HG02610 (cell line): Measurements from ENCODE around the gene TTC23L.

Experiments used
- ATAC-seq: cut with Tn5 transposase; IDR thresholded peaks from one replicate; pipeline ENCODE4 v1.9.1; 2021; ENCODE audit warnings: mild to moderate bottlenecking, moderate library complexity; ENCODE audit not compliant: unreplicated experiment

TTC23L gene

DNA sequence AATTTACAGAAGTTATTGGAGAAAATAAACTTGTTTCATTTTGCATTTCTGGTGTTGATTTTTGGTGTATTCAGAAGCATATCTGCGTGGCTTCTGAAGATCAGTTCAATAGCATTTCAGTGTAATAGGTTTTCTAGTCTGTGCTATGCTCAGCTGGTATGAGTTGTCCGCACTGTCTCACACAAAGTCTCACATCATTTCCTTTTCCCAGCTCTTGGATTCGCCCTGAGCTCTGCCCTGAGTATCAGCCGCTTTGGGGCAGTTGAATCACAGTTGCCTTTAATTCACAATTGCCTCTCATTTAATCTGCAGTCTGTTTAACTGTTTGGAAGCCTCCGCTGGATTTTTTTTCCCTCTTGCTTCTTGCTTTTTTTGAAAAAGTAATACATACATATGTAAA is 6.4 kb upstream of the TTC23L start:
- ATAC-seq: no peak

DNA sequence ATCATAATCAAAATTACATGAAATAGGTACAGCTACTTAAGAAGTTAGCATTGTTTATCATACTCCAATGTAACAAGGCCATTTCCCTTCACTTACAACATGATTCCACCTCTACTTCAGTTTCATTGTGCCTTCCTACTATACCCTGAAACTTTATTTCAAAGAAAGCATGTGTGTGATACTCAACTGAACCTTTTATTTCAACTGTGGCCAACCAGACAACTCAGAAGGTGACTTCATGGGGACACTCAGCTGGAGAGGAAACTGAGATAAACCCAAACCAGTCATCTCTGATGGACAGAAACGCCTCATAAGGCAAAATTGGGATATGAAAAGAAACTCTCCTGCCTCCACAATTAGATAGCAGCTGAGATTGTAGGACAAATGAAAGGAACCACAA is 5.9 kb upstream of the TTC23L start:
- no peak for ATAC-seq

DNA sequence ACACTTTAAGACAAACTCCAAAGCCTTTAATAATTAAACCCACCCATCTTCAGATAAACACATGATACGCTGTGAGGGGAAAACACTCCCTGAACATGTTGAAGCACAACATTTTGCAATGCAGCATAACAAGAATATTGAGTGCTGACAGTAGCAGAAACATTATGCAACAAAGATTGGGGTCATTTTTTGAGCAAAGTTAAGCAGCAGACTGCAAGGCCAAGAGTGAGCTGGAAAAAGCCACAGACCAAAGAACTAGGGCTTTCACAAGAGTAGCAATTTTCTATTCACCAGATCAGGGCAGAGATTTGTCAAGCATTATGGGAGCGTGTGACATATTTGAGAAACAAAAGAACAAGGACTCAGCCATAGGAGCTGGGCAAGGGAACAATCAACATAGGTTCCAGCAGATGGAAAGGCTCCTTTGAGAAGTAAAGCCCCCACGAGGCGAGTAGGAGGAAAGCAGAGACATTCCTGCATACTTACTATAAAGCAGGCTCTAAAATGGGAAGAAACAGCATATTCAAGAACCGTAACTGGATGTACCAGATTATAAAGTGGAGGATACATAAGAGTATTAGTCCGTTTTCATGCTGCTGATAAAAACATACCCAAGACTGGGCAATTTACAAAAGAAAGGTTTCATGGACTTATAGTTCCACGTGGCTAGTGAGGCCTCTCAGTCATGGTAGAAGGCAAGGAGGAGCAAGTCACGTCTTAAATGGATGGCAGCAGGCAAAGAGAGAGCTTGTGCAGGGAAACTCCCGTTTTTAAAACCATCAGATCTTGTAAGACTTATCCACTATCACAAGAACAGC is 4.8 kb upstream of the TTC23L start:
- ATAC-seq: no peak

DNA sequence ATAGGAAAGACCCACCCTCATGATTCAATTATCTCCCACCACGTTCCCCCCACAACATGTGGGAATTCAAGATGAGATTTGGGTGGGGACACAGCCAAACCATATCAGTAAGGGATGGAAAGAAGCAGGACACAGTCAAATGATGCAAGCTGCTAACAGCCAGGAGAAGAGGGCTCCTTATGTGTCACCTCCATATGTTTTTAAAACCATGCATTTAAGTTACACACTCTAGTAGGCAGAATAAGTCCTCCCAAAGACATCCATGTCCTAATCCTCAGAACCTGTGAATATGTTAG is 4.2 kb upstream of the TTC23L start:
- ATAC-seq: no peak

DNA sequence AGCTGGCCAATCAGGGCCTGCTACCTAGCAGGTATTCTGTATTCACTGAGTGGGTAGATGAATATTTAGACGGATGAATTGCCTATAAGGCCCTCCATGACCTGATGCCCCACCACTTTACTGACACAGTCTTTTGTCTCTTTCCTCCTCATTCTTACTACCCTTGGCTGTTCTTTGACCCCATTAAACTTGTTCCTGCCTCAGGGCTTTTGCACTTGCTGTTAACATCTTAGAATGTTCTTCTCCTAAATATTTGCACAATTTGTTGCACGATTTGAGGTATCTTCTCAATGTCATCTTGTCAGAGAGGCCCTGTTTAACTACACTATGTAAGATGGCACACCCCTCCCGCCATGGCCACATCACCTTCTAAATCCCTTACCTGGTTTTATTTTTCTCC is 3.3 kb upstream of the TTC23L start:
- no peak for ATAC-seq

DNA sequence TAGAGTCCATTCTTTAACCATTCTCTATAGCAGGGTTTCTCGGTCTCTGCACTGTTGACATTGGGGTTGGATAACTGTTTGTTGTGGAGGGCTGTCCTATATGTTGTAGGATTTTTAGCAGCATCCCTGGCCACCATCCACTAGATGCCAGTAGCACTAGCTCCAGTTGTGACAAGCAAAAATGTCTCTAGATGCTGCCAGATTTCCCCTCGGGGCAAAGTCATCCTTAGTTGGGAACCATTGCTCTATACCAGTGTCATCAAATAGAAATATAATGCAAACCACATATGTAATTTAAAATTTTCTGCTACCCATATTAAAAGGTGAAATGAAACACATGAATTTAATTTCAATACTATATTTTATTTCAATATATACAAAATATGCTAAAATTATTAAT is 2.9 kb downstream of the TTC23L start:
- no peak for ATAC-seq

DNA sequence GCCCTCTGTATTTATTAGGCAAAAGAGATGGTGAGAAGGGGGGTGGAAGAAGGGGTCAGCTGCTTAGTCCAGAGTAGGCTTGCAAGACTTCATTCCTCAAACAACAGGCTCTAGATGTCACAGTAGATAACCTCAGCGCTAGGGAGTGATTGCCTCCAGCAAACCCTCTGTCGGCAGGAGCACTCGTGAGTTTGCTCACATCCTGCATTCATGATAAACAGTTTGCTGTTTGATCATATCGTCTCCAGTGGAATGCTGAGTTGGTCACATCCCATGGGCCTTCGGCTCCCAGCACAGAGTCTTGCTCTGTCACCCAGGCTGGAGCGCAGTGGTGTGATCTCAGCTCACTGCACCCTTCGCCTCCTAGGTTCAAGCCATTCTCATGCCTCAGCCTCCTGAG is 3.6 kb downstream of the TTC23L start:
- ATAC-seq: no peak

DNA sequence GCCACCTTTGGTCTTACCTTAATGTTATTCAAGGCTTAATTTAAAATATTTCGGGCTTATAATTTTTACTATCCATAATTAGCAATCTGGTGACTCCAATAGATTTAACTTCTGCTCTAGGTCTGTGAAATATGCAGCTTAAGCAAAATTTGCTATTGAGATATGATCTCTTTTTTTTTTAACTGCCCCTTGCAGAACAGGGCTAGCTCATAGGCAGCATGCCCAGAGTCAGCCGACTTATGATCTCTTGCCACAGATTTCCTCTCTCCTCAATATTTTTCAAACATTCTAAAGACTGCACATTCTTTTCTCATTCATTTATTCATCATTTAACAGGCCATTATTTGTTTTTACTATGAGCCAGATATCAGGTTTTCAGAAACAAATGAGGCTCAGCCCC is 4.5 kb downstream of the TTC23L start:
- ATAC-seq: no peak

DNA sequence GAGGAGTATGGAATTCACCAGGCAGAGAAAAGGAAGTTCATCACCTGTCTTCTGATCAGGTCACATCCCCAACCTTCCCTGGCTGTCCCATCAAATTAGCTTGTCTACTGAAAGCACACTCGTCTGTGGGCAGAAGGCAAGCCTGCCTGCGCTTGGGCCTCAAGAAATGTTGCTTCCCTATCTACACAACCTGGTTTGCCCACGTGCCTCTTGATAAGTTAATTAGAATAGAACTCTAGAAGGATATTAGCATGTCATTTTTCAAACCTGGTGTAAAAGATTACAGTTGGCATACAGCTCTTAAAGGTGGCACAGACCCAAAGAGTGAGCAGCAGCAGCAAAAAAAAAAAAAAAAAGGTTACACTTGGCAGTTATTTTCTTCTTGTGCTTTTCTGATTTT is 5.1 kb downstream of the TTC23L start:
- no peak for ATAC-seq

DNA sequence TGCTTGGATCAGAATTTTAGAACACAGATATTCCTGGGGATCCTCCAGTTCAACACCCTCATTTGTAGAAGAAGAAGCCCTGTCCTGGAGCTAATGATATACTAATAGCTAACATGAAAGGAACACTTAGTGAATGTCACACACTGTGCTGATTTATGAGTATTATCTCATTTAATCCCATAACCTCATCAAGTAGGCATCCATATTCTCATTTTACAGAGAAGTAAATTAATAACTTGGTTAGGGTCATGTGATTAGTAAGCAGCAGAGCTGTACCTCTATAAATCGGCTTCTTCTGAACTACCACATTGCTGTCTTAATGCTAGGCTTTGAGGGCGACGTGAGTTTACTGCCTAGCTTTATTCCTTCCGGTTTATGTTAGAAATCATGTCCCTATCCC is 6.0 kb downstream of the TTC23L start:
- no peak for ATAC-seq

DNA sequence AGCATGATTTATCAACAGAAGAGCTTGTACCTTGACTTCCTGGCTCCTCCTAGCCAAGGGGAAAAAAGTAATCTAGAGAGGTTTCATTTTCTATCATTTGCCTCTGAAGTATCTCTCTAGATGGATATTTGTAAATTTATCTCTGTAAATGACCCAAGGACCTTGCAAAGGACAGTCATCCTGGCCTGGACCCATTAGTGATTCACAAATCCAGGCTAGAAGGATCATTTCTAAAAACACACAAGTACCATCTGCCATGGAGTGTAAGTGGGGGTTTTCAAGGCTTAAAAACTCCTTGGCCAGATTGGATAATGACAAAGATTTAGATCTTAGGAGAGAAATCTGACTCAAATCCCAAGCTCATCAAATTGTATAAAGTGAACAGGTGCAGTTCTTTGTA is 8.1 kb downstream of the TTC23L start:
- ATAC-seq: no peak

DNA sequence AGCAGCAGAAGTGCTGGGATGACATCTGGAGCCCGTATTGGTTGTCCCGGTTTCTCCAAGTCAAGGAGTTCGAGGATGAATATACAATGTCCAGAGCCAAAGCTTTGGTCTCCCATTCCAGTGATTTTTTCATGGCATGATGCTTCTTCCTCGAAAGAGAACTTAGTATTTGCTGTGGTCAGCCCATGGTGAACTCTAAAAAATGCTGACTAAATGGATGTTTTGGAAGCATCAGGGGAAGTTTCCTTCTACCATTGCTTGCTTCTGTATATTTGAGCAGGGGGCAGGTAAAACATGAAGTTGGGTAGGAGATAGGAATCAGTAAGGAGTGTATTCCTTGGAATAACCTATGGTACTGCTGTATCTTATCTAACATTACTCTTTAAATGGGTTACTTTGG is 8.6 kb downstream of the TTC23L start:
- ATAC-seq: no peak

DNA sequence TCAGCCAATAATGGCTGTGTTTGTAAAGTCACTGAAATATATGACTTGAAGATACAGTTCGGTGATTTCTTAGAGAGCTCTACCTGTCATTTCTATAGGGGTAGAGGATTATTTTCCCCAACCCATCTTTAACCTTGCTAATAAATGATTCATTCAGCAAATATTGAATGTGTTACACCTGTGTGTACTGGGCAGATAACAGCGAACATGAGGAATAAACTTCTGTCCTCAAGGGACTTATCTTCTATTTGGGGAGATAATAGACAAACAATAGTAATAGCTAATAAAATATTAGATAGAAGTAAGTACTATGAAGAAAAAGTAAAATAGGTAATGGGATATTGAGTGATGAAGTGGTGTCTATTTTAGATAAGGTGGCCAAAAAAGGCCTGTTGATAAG is 9.3 kb downstream of the TTC23L start:
- ATAC-seq: no peak

DNA sequence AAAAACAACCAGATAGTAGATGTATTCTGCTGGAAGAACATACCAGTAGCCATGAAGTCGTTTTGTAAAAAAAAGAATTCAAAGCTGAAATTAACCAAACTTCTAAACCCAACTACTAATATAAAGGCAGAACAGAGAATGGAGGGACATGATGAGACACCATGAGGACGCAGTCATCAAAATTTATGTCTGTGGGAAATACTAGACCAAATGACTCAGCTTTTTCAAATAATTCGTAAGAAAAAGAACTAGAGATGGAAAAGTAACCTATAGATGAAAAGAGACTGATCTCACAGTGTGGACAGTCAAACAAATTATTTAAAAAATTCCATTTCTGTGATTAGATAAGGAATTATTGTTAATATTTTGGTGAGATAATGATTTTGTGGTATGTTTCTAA is 10.3 kb downstream of the TTC23L start:
- no peak for ATAC-seq

DNA sequence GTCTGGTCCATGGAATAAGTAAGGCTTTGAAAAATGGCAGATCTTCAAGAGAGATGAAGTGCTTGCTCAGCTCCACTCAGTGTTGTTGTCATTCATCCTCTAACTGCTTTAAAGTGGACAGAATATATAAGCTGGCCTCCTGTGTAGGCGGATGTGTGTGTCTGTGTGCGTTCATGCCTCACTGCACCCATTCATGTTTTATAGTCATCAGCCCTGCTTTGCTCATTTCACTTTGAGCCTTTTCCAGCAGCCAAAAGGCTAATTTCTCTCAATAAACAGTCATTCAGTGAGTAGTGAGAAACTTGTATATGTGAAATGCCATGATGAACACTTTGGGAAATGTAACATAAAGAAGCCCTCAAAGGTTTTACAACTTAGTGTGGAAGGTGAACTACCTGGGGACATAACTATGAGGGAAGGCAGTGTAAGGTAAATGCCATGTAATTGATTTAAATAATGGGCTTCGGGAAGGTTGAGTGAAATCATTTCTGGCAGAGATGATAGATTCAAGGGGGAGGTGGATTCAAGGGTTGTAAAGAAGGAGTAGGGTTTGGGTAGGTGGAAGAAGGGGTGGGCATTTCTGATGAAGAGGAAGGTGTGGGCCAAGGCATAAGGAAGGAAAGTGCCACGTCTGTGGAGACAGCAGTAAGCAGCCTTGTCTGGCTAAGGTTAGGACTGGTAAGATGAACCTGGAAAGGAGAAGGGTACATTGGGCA is 15.7 kb downstream of the TTC23L start:
- peak; percentile 95 for ATAC-seq

DNA sequence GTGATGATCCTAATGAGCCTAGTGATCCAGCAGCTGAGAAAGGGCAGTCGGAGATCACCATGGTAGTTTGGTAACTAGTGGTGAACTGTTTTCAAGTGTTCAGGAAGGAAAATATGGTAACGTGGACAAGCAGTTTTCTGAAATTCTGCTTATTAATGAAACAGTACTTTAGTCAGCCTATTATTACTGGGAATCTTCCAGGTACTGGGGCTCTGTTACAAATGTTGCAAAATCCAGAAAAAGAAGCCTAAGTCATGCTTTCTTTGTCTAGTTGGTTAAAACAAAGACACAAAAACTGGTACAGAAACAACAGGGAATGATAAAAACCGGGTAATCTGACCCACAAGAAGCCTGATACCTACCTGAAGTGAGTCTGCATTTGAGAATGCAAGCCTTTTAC is 18.2 kb downstream of the TTC23L start:
- no peak for ATAC-seq

DNA sequence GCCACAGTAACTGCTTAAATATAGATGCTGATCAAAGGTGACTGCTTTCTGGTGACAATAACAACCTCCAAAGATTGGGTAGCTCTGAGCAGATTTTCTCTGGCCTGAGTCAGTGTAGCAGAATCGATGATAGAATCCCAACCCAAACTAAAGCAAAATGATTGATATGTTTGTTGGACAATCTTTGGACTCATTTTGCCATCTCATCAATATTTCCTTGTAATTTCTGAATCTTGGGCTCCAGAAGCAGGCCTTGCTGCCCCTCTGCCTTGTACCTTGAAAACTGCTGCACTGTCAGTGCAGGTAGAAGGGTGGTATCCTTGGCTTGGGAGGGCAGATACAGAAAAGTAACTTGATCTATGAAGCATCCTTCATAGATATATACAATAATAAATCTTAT is 18.9 kb downstream of the TTC23L start:
- no peak for ATAC-seq

DNA sequence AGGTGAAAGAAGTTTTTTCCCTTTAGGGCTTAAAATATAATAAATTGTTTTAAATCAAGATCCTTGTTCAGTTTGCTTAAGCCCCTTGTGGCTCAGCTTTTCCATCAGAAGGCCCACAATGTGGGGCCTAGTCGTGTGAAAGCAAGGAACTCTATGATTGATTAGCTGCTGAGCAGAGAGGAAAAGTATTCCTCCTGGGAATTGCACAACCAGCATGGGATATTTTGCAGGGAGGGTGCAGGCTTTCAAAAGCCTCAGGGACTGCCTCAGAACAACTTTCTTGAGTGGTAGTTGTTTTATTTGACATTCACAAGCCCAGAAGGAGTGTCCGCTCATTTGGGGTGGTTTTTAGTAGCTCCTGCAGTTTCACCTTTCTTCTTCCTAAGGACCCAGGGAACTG is 19.8 kb downstream of the TTC23L start:
- ATAC-seq: no peak

DNA sequence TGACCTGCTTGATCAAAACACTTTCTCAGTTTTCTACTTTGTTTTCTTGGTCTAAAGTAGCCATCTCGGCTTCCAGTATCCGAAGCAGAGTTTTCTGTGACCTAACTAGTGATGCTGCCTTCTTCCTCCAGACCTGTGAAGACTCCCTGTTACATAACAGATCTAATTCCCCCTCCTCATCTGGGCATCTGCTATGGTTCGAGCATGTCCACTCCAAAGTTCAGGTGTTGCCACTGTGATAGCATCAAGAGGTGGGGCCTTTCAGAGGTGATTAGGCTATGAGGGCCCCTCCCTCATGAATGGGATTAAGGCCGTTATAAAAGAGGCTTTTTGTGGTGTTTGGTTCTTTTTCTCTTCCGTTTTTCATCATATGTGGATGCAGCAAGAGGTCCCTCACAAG is 20.3 kb downstream of the TTC23L start:
- no peak for ATAC-seq

DNA sequence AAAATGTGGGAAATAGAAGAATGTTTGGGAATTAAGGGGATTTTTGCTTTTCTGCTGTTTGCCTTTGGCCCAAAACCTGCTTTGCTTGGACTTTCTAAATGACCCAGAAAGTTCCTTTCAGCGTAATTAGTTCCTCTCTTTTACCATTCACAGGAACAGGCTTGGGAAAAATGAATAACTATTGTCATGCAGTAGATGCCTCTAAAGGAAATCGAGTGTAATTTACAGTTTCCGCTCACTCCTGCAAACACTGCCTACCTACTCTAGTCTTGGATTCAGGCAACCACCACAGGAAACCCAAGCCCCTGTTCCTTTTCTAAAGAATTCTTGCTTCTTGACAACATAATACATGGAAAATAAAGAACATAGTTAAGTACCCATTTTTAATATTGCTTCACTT is 25.0 kb downstream of the TTC23L start:
- ATAC-seq: no peak

DNA sequence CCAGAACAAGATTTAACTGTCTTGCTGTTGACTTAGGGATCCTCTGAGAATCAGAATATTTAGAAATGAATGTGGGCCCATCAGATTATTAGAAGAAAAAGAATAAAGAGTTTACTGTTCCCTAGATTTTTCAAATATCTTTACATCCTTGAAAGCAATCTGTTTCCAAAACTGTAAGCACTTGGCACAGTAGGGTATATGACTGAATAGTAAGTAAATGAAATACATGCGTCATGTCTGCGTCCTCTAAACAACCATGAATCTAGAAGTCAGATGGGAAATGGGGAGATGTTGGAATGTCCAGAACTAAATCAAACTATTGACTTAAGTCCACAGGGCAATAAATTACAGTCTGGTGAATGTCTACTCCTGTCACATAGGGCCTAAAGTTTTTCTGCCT is 26.1 kb downstream of the TTC23L start:
- no peak for ATAC-seq

DNA sequence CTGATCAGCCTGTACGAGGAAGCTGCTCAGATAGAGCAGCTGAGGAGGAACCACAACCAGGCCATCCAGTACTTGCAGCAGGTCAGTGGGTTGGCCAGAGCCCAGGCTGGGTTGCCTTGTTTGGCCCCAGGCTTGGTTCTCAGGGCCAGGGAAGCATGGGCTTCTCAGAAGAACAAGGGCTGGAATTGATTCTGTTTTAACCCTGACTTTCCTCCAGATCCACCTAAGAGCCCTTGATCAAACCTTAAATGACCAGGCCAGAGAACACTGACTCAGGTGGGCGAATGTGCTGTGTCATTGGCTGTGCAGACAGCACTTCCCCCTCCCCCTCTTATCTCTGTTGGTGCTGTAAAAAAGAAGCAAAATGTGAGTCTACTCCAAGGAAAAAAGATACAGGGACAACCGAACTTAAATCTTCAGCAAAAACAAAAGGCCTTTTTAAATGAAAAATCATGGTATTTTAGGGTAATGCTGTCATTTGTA is 28.1 kb downstream of the TTC23L start:
- ATAC-seq: no peak

DNA sequence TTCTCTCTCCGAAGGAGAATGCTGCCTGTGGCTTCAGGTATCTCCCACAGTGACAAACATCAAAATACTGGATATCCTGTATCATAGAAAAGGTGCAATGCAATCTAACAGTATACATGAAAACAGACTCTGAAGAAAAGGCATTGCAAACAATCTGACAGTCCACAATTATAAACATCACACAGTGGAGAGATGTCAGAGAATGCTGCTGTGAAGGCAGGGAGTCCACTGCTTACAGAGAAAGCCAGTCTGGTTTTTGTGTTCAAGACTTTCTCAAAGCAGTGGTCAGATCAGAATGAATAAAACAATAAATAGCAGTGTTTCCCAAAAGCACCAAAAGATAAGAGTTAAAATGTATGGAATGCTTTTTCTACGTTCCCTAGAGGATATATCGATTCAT is 28.7 kb downstream of the TTC23L start:
- no peak for ATAC-seq
